Femur (tissue), 1 donor: ENCODE measurements around the gene LBX2.
A peak's percentile ranks its signal among the peaks of the same experiment; 100 is the strongest.

Experiments
- DNase-seq: peaks from one replicate; pipeline ENCODE4 v3.0.0-alpha.2; 2017

Gene LBX2

DNA sequence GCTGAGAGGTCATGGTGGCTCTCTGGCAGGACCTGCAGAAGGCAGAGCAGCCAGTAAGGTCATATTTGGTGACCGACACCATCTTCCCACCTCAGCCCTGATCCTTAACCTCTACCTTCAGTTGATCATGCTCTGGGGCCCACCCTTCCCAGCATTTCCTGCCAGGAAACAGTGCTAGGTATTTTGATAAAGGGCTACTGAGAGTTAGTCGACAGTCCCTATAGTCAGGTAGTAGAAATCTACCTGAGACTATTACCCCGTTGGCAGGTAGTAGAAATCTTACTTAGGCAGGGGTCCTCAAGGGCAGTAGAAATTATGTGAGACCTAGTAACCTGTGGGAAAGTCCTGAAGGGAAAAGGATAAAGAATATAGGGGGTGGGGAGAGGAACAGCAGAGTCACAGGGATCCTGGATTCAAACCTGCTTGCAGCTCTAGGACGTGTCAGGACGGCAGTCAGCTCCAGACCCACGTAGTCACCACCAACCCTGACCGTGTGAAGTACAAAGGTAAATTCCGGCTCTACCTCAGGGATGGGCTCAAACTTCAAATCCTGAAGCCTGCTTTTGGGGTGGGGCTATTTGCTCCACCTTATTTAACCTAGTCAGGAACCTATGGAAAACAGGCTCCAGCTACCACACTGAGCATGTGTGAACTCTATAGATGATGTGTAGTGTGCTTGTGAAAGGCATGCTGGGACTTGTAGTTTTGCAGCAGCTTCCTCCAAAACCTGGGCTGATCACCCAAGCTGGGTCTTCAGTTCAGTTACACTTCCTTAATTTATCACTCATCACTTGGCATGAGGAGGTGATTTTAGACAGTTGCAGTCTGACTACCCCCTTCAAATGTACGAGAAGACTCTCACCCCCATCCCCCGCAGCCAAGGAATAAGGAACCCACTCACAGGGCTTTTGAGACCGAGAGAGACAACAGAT, 26.6 kb upstream of the LBX2 start, which contains the start of gene DQX1:
Gene DQX1, minus strand, starts transcription at position 515 of the 932 bp plus-strand sequence. Its CDS starts 502 bp downstream, at position 13.
- DNase-seq, result no peak

DNA sequence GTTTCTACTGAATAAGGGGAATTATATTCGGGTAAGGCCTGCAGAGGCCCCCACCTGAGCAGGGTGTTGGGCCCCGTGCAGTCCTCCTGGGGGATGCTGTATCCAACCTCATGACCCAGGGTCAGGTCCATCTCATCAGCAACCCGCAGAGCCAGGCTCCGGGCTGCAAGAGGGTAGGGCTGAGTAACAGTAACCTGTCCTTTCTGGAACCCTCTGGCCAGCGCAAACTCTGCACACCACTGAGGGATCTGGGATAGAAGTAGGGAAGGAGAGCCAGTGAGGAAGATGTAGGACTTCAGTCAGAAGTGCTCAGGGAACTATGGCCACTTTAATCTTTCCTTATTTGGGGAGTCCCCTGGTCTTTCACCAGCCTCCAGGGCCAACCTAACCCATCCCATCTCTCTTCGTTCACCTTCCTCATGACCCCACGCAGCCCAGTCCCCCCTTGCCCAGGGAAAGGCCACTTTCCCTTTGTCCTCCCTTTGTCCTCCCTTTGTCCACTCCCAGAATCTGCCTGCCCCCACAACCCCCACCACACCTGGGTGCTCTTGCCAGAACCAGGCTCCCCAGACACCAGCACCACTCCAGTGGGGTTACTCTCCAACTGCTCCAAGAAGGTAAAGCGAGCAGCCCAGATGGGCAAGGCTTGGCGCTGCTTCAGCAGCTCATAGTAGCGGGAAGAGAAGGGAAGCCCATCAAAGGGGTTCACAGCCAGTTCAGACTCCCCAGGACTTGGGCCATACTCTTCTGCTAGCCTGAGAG, 25.7 kb upstream of the LBX2 start:
- DNase-seq, result no peak

DNA sequence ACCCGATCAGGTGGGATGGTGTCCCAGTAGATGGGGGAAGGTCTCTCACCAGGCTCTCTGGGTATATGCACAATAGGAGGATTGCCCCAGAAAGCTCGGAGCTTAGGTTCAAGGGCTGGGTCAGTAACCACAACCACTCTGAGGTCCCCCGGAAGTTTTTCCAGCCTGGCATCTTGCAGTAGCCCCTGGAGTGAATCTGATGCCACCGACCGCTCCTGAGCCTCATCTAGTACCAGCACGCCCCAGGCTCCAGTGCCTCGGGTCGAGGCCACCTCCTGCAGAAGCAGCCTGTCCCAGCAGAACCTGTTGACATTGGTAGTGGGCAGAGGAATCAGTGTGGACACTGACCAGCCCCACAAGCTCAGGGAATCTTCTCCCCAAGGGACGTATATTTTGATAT, 24.6 kb upstream of the LBX2 start:
- no peak for DNase-seq

DNA sequence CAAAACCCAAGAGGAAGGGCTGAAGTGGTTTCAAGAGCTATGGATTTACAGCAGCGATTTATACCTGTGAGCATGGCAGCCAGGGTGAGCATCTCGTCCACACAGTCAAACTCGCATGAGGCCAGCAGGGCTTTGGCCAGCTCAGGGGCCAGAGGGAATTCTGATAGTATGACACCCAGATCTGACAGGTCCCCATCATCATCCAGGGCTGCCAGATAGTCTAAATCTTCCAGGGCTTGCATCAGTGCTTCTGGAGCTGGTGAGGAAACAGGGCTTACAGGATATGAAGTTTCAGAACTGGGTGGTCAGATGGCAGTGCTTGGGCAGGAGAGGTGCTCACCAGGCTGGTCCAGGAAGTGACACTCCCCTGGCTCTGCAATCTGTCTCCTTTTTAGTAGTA, 23.1 kb upstream of the LBX2 start:
- no peak for DNase-seq

DNA sequence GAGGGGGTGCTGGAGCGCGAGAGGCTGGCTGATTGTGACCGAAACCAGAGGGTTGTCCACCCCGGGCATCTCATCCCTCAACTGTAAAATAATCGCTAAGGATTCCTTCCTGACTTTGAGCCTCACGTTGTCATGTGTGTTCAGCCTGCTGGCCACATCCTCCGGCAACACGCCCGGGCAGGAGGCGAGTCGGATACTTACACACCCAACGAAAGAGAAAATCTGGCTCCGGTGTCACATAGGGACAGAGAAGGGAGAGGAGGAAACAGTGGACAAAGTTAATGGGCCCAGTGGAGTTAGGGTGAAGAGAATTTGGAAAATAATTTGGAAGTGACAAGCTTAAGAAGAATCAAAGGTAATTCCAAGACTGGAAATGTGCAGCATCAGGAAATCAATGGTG, 17.2 kb upstream of the LBX2 start:
- no peak for DNase-seq

DNA sequence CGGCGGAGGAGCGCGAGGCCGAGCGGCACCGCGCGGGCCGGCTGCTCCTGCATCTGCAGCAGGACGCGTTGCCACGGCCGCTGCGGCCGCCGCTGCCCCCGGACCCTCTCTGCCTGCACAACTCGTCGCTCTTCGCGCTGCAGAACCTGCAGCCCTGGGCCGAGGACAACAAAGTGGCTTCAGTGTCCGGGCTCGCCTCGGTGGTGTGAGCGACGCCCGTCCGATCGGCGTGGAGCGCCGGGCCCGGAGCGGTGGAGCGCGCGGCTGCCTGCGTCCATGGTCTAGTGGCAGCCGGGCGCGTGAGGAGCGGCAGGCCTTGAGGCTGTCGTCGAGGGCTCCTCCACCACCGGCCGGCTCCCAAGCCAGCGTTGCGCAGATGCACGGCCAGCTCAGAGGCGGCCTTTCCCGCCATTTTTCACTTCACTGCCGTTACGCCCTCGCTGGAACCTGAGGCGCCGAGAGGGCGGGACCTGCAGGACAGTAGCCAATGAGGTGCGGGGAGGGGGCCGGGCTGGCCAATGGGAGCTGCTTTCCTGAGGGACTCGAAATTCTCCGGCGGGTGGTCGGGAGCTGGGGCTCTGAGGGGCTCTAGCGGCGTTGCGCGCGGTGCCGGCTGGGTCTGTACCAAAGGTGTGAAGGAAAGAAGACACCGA, 16.7 kb upstream of the LBX2 start:
- DNase-seq, result peak; percentile 87

DNA sequence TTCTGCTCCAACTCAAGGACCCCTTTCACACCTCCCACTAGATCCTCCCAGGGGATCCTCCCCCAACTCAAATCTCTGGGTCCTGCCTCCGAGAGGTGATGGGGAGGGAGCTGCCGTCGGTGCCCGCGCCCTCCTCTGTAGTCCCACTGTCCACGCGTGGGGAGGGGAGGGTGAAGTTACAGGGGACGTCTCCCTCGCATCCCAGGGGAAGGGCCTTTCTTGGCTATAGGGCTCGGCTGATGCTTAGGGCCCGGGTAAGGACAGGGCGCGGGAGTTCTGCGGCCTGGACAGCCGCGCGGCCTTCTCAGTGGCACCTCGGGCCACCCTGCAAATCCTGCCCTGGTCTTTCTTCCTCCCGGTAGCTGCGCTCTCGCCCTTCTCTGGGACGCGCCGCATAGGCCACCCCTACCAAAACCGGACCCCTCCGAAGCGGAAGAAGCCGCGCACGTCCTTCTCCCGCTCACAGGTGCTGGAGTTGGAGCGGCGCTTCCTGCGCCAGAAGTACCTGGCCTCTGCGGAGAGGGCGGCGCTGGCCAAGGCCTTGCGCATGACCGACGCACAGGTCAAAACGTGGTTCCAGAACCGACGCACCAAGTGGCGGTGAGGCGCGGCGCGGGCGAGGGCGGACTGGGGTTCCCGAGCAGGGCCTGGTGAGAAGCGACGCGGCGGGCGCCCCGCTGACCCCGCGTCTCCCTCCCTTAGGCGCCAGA, 16.0 kb upstream of the LBX2 start:
- DNase-seq, result no peak

DNA sequence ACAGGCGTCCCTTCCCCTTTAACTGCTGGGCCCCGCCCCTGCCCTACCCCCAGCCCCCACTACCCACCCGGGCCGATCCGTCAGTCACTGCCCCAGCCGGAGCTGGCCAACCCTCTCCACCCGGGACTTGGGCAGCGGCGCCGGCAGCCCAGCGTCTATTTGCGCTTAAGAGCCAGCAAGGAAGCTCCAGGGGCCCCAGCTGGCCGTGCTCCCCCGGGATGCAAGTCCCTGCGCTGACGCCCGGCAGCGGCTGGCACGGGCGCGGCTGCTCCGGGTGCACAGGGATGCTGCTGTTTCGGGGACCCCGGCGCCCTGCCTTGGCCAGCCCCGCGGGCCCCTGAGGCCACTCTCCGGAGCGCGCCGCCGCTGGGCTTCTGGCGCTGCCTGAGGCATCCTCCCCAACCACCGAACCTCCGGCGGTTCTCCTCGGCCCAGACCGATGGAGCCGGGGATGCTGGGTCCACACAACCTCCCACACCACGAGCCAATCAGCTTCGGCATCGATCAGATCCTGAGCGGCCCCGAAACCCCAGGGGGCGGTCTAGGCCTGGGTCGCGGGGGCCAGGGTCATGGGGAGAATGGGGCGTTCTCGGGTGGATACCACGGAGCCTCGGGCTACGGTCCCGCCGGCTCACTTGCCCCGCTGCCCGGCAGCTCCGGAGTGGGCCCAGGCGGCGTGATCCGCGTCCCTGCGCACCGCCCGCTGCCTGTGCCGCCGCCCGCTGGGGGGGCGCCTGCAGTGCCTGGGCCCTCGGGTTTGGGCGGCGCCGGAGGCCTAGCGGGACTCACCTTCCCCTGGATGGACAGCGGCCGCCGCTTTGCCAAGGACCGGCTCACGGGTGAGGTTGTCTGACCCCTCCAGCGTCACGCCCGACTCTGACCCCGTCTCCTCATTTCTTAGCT, 15.2 kb upstream of the LBX2 start, which contains the start of gene TLX2:
Gene TLX2, plus strand, starts transcription at position 83 of the 903 bp plus-strand sequence. Its CDS starts 357 bp downstream, at position 440.
- DNase-seq, result no peak

DNA sequence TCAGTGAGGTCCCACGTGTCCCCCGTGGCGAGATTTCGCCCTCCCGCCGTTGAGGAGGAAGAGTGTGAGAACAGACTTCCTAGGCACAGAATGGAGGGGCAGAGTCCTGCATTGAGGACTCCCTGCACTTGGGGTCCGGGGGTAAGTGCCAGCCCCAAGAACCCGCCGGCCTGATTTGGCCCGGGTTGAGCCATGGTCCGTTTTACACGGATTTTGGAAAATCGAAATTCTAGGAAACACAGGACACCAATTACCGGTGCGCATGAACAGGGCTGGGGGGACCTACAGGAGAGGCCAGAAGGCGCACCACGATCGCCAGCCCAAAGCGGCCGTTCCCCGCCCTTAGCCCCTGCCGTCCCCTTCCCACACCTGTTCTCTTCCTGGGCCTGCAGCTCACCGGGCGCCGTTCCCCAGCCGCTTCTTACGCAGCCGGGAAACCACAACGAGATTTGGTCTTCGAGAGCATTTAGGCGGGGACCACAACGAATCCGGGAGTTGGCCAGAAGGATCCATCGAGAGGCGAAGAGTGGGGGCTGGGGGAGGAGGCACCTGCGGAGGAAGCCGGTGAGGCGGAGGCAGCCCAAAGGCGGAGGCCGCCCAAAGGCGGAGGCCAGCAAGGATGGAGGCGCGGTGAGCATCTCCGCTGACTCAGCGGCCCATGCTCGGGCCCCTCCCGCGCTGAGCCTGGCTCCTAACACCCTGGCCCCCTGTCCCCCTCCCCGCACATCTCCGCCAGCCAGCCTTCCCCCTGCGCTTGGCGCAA, 14.4 kb upstream of the LBX2 start:
- no peak for DNase-seq

DNA sequence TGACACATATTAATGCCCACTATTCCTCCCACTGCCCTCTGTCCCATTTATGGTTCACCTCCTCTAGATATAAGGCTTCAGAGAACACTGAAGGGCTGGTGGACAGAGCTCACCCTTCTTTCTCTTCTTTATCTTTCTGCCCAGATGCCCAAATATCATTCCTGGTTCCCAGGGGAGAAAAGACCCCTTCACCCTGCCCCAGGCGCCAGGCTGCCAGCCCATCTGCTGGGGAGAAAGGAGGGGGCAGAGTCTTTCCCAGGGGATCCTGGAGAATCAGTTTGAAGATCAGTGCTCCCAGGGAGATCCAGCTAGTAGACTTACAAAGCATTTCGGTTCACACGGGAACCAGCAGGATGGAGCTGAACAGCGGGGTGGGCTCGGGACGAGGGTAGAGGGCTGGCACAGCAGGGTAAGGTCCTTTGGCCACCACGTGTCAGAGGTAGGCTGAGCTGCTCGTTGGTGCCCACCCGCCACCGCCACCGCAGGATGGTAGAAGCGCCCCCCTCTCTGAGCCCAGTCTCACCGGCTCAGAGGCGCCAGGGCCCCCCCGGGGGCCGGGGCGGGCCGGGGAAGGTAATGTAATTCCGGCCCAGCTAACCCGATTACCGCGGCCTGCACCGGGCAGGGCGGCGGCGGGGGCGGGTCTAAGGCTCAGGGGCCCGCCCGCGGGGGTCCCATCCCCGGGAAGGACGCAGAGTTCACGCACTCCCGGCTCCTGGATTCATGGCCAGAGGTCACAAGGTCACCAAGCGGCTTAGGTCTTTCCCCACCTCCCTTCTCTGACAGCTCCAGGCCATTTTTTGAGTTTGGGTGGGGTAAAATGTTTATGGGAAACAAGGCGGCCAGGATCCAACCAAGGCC, 13.6 kb upstream of the LBX2 start:
- no peak for DNase-seq

DNA sequence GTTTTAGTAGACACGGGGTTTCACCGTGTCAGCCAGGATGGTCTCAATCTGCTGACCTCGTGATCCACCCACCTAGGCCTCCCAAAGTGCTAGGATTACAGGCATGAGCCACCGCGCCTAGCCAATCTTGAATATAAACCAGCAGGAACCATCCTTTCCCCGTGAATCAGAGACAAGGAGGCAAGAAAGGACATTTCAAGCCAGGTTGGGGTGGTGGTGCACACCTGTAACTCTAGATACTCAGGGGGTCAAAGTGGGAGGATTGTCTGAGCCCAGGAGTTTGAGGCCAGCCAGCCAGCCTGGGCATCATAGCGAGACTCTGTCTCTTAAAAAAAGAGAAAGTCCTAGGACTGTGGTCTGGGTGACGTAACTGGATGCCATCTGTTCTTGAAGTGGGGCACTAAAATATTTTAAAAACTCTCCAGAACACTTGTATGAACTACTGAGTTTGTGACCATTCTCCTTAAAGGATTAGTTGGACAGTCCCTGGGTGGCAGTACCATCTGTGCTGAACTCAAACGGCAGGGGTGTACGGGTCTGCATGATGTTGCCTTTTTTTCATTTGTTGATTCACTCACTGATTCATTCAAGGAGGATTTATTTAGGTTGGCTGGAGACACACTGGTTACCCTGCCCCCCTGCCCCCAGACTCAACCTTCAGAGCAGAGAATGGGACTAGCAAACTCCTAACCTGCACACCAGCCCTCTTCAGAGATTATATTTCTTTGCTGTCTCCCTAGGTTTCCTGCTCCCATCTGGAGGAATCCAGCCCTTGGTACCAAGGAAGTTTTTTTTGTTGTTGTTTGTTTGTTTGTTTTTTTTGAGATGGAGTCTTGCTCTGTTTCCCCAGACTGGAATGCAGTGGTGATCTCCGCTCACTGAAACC, 11.9 kb upstream of the LBX2 start:
- DNase-seq, result no peak

DNA sequence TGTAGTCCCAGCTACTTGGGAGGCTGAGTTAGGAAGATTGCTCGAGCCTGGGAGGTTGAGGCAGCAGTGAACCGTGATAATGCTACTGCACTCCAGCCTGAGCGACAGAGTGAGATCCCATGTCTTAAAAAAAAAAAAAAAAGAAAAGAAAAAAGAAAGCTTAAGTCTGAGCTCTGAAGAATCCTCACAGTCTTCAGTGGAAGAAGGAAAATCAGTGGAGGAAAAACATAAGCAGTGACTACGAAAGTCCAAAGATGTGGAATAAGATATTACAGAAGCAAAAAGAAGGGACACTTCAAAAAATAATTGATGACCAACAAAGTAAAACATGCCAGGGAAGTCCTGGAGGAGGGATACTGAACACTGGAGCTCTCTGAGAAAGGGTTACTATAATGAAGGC, 10.9 kb upstream of the LBX2 start:
- no peak for DNase-seq

DNA sequence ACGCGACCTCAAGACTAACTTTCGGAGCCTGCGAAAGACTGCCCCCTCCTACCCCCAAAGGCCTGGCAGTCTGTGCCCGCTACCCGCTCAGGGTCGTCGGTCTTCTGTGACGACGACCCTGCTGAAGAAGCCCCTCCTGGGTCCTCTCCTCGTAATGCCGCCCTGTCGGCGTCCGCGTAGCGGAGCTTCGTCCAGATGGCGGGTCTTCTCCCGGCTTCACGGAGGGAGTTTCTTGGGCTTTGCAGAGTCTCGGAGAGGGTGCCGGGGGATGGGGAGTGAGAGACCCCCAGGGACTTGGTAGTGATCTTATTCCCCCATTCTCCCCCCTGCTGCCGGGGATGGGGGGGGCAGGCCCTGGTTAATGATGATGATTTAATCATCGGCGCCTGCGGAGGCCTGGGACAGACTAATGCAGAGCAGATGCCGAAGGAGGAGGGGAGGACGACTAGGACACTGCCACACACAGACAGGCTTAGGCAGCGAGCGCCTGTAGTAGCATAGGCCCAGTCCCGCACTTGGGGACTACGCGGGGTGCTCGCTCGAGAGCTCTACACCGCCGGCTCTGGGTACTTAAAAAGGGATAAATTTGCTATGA, 8.6 kb upstream of the LBX2 start:
- no peak for DNase-seq

DNA sequence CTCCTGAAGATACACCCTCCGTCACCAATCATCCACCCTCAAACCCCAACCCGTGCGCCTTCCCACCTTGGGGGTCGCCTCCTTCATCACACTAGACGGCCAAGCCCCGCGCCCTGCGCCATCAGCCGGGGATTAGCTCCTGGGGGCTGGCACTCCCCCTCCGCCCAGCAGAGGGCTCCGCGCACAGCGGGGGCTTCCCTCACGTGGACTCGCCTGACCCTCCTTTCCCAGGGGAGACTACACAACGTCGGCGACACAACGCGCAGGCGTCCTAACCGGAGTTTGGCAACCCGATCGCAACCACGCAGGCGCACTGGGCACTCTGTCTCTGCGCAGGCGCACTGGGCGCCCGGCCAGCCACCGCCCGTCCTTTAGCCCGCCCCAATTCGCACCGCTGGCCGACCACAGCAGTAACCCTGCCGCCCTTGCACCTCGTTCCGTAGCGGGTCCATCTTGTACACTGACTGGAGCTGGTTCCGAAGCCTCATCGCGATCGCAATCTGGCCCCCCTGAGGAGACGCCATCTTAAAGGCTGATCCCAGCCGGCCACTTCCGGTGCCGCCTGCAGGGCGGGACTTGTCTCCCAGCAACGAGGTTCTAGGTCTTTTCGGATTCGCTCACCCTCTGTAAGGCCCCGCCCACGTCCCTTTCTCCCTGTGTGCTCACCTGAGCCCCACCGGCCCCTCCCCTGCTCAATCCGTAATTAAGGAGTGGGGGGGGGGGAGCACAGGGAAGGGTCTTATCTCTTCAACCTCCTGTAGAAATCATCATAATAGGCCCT, 7.9 kb upstream of the LBX2 start, which contains the start of gene PCGF1:
Gene PCGF1, minus strand, starts transcription at position 551 of the 781 bp plus-strand sequence. Its CDS starts 27 bp downstream, at position 524.
- DNase-seq, result peak; percentile 99

DNA sequence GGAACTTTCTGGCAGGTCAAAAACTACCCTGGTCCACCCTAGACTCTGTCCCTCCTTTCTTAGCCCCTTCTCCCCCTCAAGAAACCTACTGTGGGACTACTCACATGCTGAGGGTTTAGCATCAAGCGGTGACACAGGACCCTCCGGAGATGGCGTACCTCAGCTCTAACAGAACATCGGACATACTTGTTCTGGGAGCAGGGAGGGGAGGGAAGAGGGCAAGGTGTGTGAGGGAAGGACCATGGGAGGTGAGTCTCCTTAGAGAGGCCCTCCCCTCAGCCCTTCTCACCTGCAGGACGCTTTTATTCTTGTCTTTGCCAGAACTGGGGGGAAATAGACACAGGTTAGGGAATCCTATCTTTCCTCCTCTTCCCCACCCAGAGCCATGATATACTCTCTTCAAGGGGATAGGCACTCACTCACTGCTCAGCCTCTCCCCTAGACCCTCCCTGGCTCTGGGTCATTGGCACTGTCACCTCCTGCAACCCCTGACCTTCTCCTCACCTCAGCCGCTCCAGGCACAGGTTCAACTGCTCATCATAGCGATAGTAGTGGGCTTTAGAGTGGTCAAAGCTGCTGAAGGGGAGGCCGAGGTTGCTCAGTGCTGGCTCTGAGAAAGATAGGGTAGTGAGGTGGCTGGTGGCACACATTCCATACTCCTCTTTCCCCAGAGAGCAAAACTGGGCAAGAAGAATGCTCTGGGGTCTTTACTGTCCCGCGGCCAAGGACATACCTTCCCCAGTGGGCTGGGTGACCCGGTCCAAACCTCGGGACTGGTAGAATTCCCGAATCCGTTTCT, 6.2 kb upstream of the LBX2 start:
- DNase-seq, result no peak

DNA sequence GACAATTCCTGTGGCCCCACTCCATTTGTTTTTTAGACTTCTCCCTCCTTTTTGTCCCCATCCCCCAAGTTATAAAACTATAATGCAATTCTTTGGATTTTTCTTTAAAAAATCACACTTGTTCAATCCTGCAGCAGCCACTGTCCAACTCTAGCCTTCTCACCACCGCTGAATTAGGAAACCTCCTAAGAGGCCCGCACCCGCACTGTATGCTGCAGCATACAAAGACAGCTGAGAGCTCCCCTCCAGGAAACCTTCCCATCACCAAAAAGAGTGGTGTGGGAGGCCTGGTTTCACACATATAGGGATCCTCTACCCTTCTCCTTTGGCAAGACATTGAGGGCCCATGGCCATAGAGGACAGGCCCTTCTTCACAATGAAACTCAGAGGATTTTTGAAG, 5.2 kb upstream of the LBX2 start:
- no peak for DNase-seq
